ENCODE results near the gene FILIP1L.

Gene FILIP1L

GRCh38 chr3:99871231-99872045, 242.9 kb downstream of the FILIP1L start:
- peaks cover 43% of the 10 kb centered on the region for H3K4me1 ChIP-seq (ENCODE audit: insufficient read depth, low read length, poor library complexity, severe bottlenecking)
- no peaks in the 10 kb centered on the region for H3K79me2 ChIP-seq (ENCODE audit: insufficient read depth, low read length)
- H3K4me3 ChIP-seq (ENCODE audit: low read length, poor library complexity, severe bottlenecking) = no peak overlapping the region
- TF ChIP-seq EZH2phosphoT487 (IDR thresholded peaks at IDR 0.05; ENCODE audit: borderline replicate concordance) = no peak
- TF ChIP-seq CTCF (conservative IDR thresholded peaks at IDR 0.05; ENCODE audit: low read length) = no peak
- no peak overlapping the region for H3K4me2 ChIP-seq (ENCODE audit: low read depth, low read length, poor library complexity, severe bottlenecking)
- H3K36me3 ChIP-seq (ENCODE audit: insufficient read depth, low read length) = no peaks in the 10 kb centered on the region
- H3K9me2 ChIP-seq (replicated peaks; ENCODE audit: low read depth, low read length) = no peaks in the 10 kb centered on the region
- peaks cover 3% of the 10 kb centered on the region for H4K20me1 ChIP-seq (ENCODE audit: insufficient read depth, low read length, poor library complexity, severe bottlenecking)
- no peaks in the 10 kb centered on the region for H3F3A ChIP-seq (ENCODE audit: low read depth)
- no peak overlapping the region for H2AFZ ChIP-seq (ENCODE audit: low read length)
- H3K27me3 ChIP-seq (ENCODE audit: insufficient read depth, low read length, poor library complexity, severe bottlenecking) = no peaks in the 10 kb centered on the region
- H3K9me3 ChIP-seq (ENCODE audit: insufficient read depth, low read depth, low read length) = no peaks in the 10 kb centered on the region
- H3K9ac ChIP-seq (ENCODE audit: low read depth, low read length, poor library complexity, severe bottlenecking) = no peak overlapping the region

GRCh38 chr3:99870712-99871111, 243.6 kb downstream of the FILIP1L start:
- no peak overlapping the region for H2AFZ ChIP-seq (ENCODE audit: low read length)
- H3K36me3 ChIP-seq (ENCODE audit: insufficient read depth, low read length) = no peaks in the 10 kb centered on the region
- H3F3A ChIP-seq (ENCODE audit: low read depth) = 0 out of 2 replicates have a peak, but pooled peaks cover 2% of the 10 kb centered on the region
- H3K4me3 ChIP-seq (ENCODE audit: low read length, poor library complexity, severe bottlenecking) = no peak overlapping the region
- H3K79me2 ChIP-seq (ENCODE audit: insufficient read depth, low read length) = no peaks in the 10 kb centered on the region
- no peaks in the 10 kb centered on the region for H3K9me2 ChIP-seq (replicated peaks; ENCODE audit: low read depth, low read length)
- H3K27me3 ChIP-seq (ENCODE audit: insufficient read depth, low read length, poor library complexity, severe bottlenecking) = no peaks in the 10 kb centered on the region
- H3K4me1 ChIP-seq (ENCODE audit: insufficient read depth, low read length, poor library complexity, severe bottlenecking) = peaks cover 51% of the 10 kb centered on the region
- H3K9me3 ChIP-seq (ENCODE audit: insufficient read depth, low read depth, low read length) = no peaks in the 10 kb centered on the region
- H4K20me1 ChIP-seq (ENCODE audit: insufficient read depth, low read length, poor library complexity, severe bottlenecking) = peaks cover 3% of the 10 kb centered on the region
- TF ChIP-seq EZH2phosphoT487 (IDR thresholded peaks at IDR 0.05; ENCODE audit: borderline replicate concordance) (no peak), CTCF (conservative IDR thresholded peaks at IDR 0.05; ENCODE audit: low read length) (no peak)
- H3K9ac ChIP-seq (ENCODE audit: low read depth, low read length, poor library complexity, severe bottlenecking) = no peak overlapping the region
- no peak overlapping the region for H3K4me2 ChIP-seq (ENCODE audit: low read depth, low read length, poor library complexity, severe bottlenecking)

GRCh38 chr3:99869621-99870020, 244.7 kb downstream of the FILIP1L start:
- no peak for TF ChIP-seq CTCF (conservative IDR thresholded peaks at IDR 0.05; ENCODE audit: low read length)
- no peak for TF ChIP-seq EZH2phosphoT487 (IDR thresholded peaks at IDR 0.05; ENCODE audit: borderline replicate concordance)
- Histone ChIP-seq H3K27me3 (ENCODE audit: insufficient read depth, low read length, poor library complexity, severe bottlenecking) (no peaks in the 10 kb centered on the region), H3K9ac (ENCODE audit: low read depth, low read length, poor library complexity, severe bottlenecking) (no peak overlapping the region), H3K4me1 (ENCODE audit: insufficient read depth, low read length, poor library complexity, severe bottlenecking) (peaks cover 52% of the 10 kb centered on the region), H4K20me1 (ENCODE audit: insufficient read depth, low read length, poor library complexity, severe bottlenecking) (peaks cover 3% of the 10 kb centered on the region), H3K4me2 (ENCODE audit: low read depth, low read length, poor library complexity, severe bottlenecking) (no peak overlapping the region), H3K79me2 (ENCODE audit: insufficient read depth, low read length) (no peaks in the 10 kb centered on the region), H3K9me2 (replicated peaks; ENCODE audit: low read depth, low read length) (no peaks in the 10 kb centered on the region), H3F3A (ENCODE audit: low read depth) (0 out of 2 replicates have a peak, but pooled peaks cover 3% of the 10 kb centered on the region), H3K36me3 (ENCODE audit: insufficient read depth, low read length) (no peaks in the 10 kb centered on the region), H2AFZ (ENCODE audit: low read length) (no peak overlapping the region), H3K4me3 (ENCODE audit: low read length, poor library complexity, severe bottlenecking) (no peak overlapping the region), H3K9me3 (ENCODE audit: insufficient read depth, low read depth, low read length) (no peaks in the 10 kb centered on the region)

Measured in Loucy (cell line).